Putamen (tissue), 1 donor: ENCODE data around the gene TTC21A.
"Not testable (repeated sequence)": the region's sequence is repeated elsewhere in the genome, so short reads cannot be mapped to it uniquely, and the experiment has no call there.

ENCODE experiments used
- DNase-seq: peaks from one replicate; pipeline ENCODE4 v3.0.0-alpha.2; 2016; ENCODE audit warnings: low spot score

Gene TTC21A

GRCh38 chr3:39149498-39150147 is 42.1 kb downstream of the TTC21A start:
- DNase-seq: no peak

- DNase-seq: no peak
Observed at GRCh38 chr3:39150148-39150802, 42.8 kb downstream of the TTC21A start.

- peak; percentile 58 for DNase-seq
Observed at GRCh38 chr3:39150803-39151631, 43.5 kb downstream of the TTC21A start.

- no peak for DNase-seq
Observed at GRCh38 chr3:39153977-39154279, 46.4 kb downstream of the TTC21A start.

- no peak for DNase-seq
Observed at GRCh38 chr3:39154280-39155021, 47.0 kb downstream of the TTC21A start.

GRCh38 chr3:39156421-39156820 is 48.9 kb downstream of the TTC21A start:
- no peak for DNase-seq

GRCh38 chr3:39157359-39157758 is 49.9 kb downstream of the TTC21A start:
- no peak for DNase-seq

GRCh38 chr3:39158148-39158715 is 50.8 kb downstream of the TTC21A start:
- no peak for DNase-seq

GRCh38 chr3:39164414-39164813 is 56.9 kb downstream of the TTC21A start:
- no peak for DNase-seq

GRCh38 chr3:39165518-39165917 is 58.0 kb downstream of the TTC21A start:
- DNase-seq: no peak

GRCh38 chr3:39166134-39166710 is 58.7 kb downstream of the TTC21A start:
- DNase-seq: no peak

GRCh38 chr3:39166932-39167532 is 59.6 kb downstream of the TTC21A start:
- DNase-seq: no peak

GRCh38 chr3:39168156-39168780 is 60.8 kb downstream of the TTC21A start:
- DNase-seq: no peak

- no peak for DNase-seq
Observed at GRCh38 chr3:39169712-39170111, 62.2 kb downstream of the TTC21A start.

- DNase-seq: no peak
Observed at GRCh38 chr3:39170461-39170860, 63.0 kb downstream of the TTC21A start.

- not testable (repeated sequence) for DNase-seq
Observed at GRCh38 chr3:39170877-39171276, 63.4 kb downstream of the TTC21A start.

GRCh38 chr3:39171860-39172259 is 64.4 kb downstream of the TTC21A start:
- DNase-seq: no peak

GRCh38 chr3:39173318-39174125 is 66.0 kb downstream of the TTC21A start:
- DNase-seq: no peak

GRCh38 chr3:39176025-39176714 is 68.7 kb downstream of the TTC21A start:
- no peak for DNase-seq
